Esophagus squamous epithelium (tissue), 5 donors: ENCODE data around the gene CDC14B. TPM values are rescaled to one million over a fixed set of nuclear protein-coding genes. Genes with fewer than 3 reads are reported as not detected.

Experiments
- DNase-seq: peaks from one replicate; lab custom pipeline; 2025; lab: John Stamatoyannopoulos, UW
- H3K27ac ChIP-seq, 4 donors: fragments of 200-600 bp; sonication (generic); one replicate each; pipeline ENCODE4 v1.5.1; 2016 to 2019; ENCODE audit warnings: mild to moderate bottlenecking in 1 of 4
- H3K27me3 ChIP-seq, 4 donors: fragments of 200-600 bp; sonication (generic); 1 replicate in 3 of 4; 2 replicates in 1 of 4; pipeline versions ENCODE4 v1.5.1 to v1.6.0; 2017 to 2021; ENCODE audit warnings: antibody characterized with exemption in 1 of 4
- H3K36me3 ChIP-seq, 3 donors: fragments of 200-600 bp; sonication (generic); one replicate each; pipeline ENCODE4 v1.5.1; 2016 to 2019
- H3K4me1 ChIP-seq, 3 donors: fragments of 200-600 bp; sonication (generic); one replicate each; pipeline ENCODE4 v1.5.1; 2017 to 2019
- H3K4me3 ChIP-seq, 4 donors: fragments of 200-600 bp; sonication (generic); 1 replicate in 3 of 4; 2 replicates in 1 of 4; pipeline ENCODE4 v1.5.1; 2016 to 2019; ENCODE audit warnings: mild to moderate bottlenecking in 2 of 4, moderate library complexity in 1 of 4
- H3K9me3 ChIP-seq, 3 donors: fragments of 200-600 bp; sonication (generic); one replicate each; pipeline ENCODE4 v1.5.1; 2016 to 2019
- POLR2A ChIP-seq, 4 donors: fragments of 450-650 bp; IDR thresholded peaks; one replicate each; pipeline ENCODE4 v1.6.1; 2017; ENCODE audit warnings: antibody characterized with exemption in 4 of 4, mild to moderate bottlenecking in 4 of 4, moderate library complexity in 3 of 4
- WGBS, 2 donors: methylation state at CpG; one replicate each; pipeline ENCODE4 v1.1.5; 2018; 5-methylcytosine and 5-hydroxymethylcytosine counted together
- intact Hi-C: fragments of 100-400 bp; cut with DNase I; formaldehyde crosslinking; loops from one replicate; pipeline ENCODE4 v1.15.0; 2022
- total RNA-seq, 4 donors: library from RNA; depleted of rRNA; stranded (reverse); fragments of >200 nt; gene quantifications; one replicate each; pipeline ENCODE4 v1.1.0, GENCODE V29; 2016
- TF ChIP-seq, protein P1 (sequence below), 6 experiments: fragments of 450-650 bp in 4 of 6; fragments of 200-600 bp in 2 of 6; sonication (generic) in 2 of 6; IDR thresholded peaks; one replicate each; pipeline ENCODE4 v1.5.1; 2016 to 2019; ENCODE audit warnings: antibody characterized with exemption in 6 of 6, mild to moderate bottlenecking in 4 of 6, moderate library complexity in 4 of 6
- donor health status: DM: yes; HTN: yes; CAD: no.

The CDC14B gene
- total RNA-seq, 4 donors from 2014 or later, result 2.7 to 14.8 (median 9.1) TPM

DNA sequence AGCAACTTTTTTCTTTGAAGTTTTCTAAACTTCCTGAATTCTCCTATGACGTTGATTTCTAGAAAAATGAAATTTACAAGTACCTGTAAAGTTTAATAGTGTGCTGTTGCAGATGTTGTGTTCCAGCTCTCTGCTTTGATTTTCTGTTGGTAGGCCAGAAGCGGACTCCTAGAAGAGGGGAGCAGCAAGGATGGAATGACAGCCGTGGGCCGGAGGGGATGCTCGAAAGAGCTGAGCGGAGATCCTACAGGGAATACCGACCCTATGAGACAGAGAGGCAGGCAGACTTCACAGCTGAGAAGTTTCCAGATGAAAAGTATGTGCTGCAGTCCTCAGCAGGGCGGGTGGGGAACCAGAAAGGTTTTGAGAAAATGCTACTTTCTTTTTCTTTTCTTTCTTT is 161.4 kb downstream of the CDC14B start:
- TF ChIP-seq POLR2A (IDR thresholded peaks at IDR 0.05), result no peak
- TF ChIP-seq, protein P1, sequence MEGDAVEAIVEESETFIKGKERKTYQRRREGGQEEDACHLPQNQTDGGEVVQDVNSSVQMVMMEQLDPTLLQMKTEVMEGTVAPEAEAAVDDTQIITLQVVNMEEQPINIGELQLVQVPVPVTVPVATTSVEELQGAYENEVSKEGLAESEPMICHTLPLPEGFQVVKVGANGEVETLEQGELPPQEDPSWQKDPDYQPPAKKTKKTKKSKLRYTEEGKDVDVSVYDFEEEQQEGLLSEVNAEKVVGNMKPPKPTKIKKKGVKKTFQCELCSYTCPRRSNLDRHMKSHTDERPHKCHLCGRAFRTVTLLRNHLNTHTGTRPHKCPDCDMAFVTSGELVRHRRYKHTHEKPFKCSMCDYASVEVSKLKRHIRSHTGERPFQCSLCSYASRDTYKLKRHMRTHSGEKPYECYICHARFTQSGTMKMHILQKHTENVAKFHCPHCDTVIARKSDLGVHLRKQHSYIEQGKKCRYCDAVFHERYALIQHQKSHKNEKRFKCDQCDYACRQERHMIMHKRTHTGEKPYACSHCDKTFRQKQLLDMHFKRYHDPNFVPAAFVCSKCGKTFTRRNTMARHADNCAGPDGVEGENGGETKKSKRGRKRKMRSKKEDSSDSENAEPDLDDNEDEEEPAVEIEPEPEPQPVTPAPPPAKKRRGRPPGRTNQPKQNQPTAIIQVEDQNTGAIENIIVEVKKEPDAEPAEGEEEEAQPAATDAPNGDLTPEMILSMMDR (IDR thresholded peaks at IDR 0.05), result no peak

DNA sequence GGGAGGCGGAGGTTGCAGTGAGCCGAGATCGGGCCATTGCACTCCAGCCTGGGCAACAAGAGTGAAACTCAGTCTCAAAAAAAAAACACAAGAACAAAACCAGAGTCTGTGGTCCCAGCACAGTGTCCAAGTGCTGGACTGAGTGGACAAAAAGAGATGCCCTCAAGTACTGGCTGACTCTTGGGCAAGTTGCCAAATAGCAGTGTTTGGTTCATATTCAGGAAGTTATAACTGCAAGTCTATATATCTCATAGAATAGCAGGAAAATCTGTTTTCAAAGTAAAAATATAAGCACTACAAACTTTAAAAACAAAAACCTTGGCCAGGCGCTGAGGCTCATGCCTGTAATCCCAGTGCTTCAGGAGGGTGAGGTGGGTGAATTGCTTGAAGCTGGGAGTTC is 162.4 kb downstream of the CDC14B start:
- Histone ChIP-seq H3K27ac (no peak overlapping the region), H3K36me3 (peaks cover 0 to 14% (median 0%) of the 10 kb centered on the region in 3 donors), H3K4me3 (no peak overlapping the region), H3K4me1 (peaks cover 0 to 8% (median 0%) of the 10 kb centered on the region in 3 donors), H3K9me3 (no peaks in the 10 kb centered on the region), H3K27me3 (no peaks in the 10 kb centered on the region)
- 91 to 98% methylated on average over 3 to 4 of the region's 4 CpGs for WGBS, 2 donors
- intact Hi-C loops, result loop anchor here (10.0 kb wide), 1 partner anchor 118 kb away; no protein-coding TSS in a partner anchor
- DNase-seq, result no peak
- no peak for TF ChIP-seq POLR2A (IDR thresholded peaks at IDR 0.05)
- TF ChIP-seq, protein P1 (IDR thresholded peaks at IDR 0.05), result no peak

More for the DNA sequence above, 161.4 kb downstream of the CDC14B start:
- no peak for DNase-seq
- no peaks in the 10 kb centered on the region for H3K9me3 ChIP-seq
- peaks cover 0 to 14% (median 0%) of the 10 kb centered on the region in 3 donors for H3K36me3 ChIP-seq
- intact Hi-C loops, result loop anchor here (10.0 kb wide), 1 partner anchor 117 kb away; no protein-coding TSS in a partner anchor
- no peak overlapping the region for H3K27ac ChIP-seq
- WGBS, 2 donors, result 87 to 98% methylated on average over 8 of the region's 8 CpGs
- H3K4me3 ChIP-seq, result no peak overlapping the region
- H3K27me3 ChIP-seq, result no peaks in the 10 kb centered on the region
- peaks cover 0 to 6% (median 0%) of the 10 kb centered on the region in 3 donors for H3K4me1 ChIP-seq

DNA sequence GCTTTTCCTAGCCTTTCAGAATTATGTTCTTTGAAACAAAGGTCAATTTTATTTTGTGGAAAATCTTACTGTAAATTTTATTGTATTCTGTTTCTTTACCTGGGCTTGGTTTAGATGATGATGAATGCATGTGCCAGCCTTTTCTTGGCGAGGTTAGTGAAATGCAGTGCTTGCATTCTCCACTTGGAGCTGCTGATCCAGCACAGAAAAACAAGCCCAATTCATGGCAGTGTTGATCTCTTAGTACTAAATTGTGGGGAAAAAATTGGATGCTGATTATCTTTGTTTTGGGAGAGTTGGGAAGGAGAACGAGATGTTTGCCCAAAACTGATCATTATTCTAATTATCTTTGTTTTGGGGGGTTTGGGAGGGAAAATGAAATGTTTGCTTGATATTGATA is 166.0 kb downstream of the CDC14B start:
- Histone ChIP-seq H3K9me3 (no peaks in the 10 kb centered on the region), H3K4me1 (peaks cover 4 to 30% (median 14%) of the 10 kb centered on the region in 3 donors), H3K36me3 (peaks cover 0 to 4% (median 0%) of the 10 kb centered on the region in 3 donors), H3K27me3 (peaks cover 0 to 5% (median 0%) of the 10 kb centered on the region in 4 donors), H3K4me3 (no peak overlapping the region), H3K27ac (no peak overlapping the region)
- TF ChIP-seq, protein P1 (IDR thresholded peaks at IDR 0.05), result peak in 4 of 6 experiments; percentile 37 to 60 (median 52)
- TF ChIP-seq POLR2A (IDR thresholded peaks at IDR 0.05), result no peak
- DNase-seq, result no peak
- WGBS, 2 donors, result 32 to 48% methylated on average over 2 of the region's 2 CpGs
- intact Hi-C loops, result loop anchor here (10.0 kb wide), 1 partner anchor 121 kb away; no protein-coding TSS in a partner anchor

DNA sequence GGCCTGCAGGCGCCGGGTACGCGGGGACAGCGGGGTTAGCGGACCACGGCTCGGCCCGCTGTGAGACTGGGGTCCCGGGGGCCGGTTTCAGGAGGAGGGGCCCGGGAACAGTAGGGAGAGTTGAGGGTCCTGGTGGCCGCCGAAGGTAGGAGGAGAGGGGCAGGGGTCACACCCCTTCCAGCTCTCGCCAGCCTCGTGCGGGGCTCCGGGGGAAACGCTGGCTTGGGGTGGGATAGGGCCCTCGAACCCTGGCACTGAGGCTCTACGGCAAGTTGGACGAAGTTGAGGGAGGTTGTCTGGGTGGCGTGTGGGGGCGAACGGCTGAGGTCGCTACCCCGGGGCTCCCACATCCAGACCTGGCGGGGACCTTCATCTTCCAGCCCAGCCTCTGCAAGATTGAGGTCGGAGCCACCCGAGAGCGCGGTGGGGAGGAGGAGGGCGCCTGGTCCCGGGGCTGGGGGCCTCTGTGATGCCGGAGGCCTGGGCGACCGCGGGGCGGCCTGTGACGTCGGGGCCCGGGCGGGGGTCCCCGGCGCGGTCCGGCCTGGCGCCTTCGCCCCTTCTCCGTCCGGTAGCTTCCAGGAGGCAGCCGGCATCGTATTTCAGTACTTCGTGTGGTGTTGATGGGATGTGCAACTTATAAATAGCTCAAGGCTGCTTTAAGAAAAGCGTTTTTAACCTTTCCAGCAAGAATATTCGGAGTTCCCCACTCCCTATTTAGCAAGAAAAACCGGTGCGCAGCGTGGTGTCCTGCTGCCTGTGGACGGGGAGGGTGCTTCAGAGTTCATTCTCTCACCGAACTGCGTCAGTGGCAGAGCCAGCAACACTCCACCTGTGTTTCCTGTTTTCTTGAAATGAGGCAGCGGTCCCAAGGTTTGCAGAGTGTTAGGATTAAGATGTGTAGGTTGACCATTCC is 168.8 kb downstream of the CDC14B start:
- Histone ChIP-seq H3K36me3 (no peaks in the 10 kb centered on the region), H3K27ac (peak overlapping the region; percentile 84 to 95 (median 90)), H3K9me3 (no peaks in the 10 kb centered on the region), H3K27me3 (peaks cover 0 to 7% (median 0%) of the 10 kb centered on the region in 4 donors), H3K4me3 (peak overlapping the region; percentile 68 to 94 (median 72)), H3K4me1 (peaks cover 4 to 30% (median 14%) of the 10 kb centered on the region in 3 donors)
- WGBS, 2 donors, result 1 to 3% methylated on average over 13 to 29 of the region's 63 CpGs
- TF ChIP-seq POLR2A (IDR thresholded peaks at IDR 0.05), result peak in 1 of 4 donors; percentile 27
- TF ChIP-seq, protein P1 (IDR thresholded peaks at IDR 0.05), result no peak
- intact Hi-C loops, result loop anchor here (10.0 kb wide), 1 partner anchor 124 kb away; no protein-coding TSS in a partner anchor
- DNase-seq, result no peak

Other genes with a start within 250 kb of the CDC14B start
- 10 to 100 TPM; 10.3 to 28.5 (median 16.4) TPM for gene SLC35D2, start 236.1 kb downstream of the CDC14B start, total RNA-seq
- gene ZNF367, start 201.5 kb downstream of the CDC14B start, total RNA-seq, result 1 to 10 TPM; 2.2 to 7.1 (median 4.6) TPM
- gene HABP4, start 169.7 kb downstream of the CDC14B start, total RNA-seq, result 10 to 100 TPM in 1 of 4 donors, 1 to 10 TPM in 2, under 1 TPM in 1; 0.80 to 12.4 (median 2.7) TPM
- 10 to 100 TPM in 1 of 4 donors, 1 to 10 TPM in 2, under 1 TPM in 1; 0.95 to 12.2 (median 5.6) TPM for gene PRXL2C, start 35.5 kb upstream of the CDC14B start, total RNA-seq
- gene ZNF510, start 158.2 kb upstream of the CDC14B start, total RNA-seq, result 10 to 100 TPM in 1 of 4 donors, 1 to 10 TPM in 3; 2.5 to 10.1 (median 5.8) TPM
- 10 to 100 TPM in 1 of 4 donors, 1 to 10 TPM in 3; 4.7 to 10.1 (median 6.5) TPM for gene ZNF782, start 234.7 kb upstream of the CDC14B start, total RNA-seq